Breast epithelium (tissue), 3 donors: ENCODE measurements around the gene STARD13.

Source experiments
- CTCF ChIP-seq, 3 donors: fragments of 450-650 bp; IDR thresholded peaks; one replicate each; pipeline ENCODE4 v1.5.1; 2016 to 2017; ENCODE audit warnings: antibody characterized with exemption in 3 of 3, mild to moderate bottlenecking in 3 of 3, moderate library complexity in 3 of 3
- POLR2AphosphoS5 ChIP-seq, 3 donors: sonication (generic); formaldehyde crosslinking; IDR thresholded peaks; one replicate each; pipeline ENCODE4 v1.6.1; 2017; ENCODE audit warnings: antibody characterized with exemption in 3 of 3

- no peak for TF ChIP-seq CTCF (IDR thresholded peaks at IDR 0.05)
- peak in 1 of 3 donors; percentile 14 for TF ChIP-seq POLR2AphosphoS5 (IDR thresholded peaks at IDR 0.05)
Measured at GRCh38 chr13:33116321-33117010, 169.1 kb downstream of the STARD13 start.
